Heart right ventricle (tissue), 16 donors: ENCODE measurements around the gene NMT2. TPM values are rescaled to one million over a fixed set of nuclear protein-coding genes. Genes with fewer than 3 reads are reported as not detected.

Experiments used
- ATAC-seq, 8 donors: fragments of 200-7000 bp; cut with Tn5 transposase; one replicate each; pipeline ENCODE4 v1.9.1; 2020; ENCODE audit warnings: mild to moderate bottlenecking in 8 of 8, moderate library complexity in 8 of 8, moderate number of reproducible peaks in 1 of 8
- DNase-seq, 2 donors: peaks; one replicate each; pipeline ENCODE4 v3.0.0-alpha.2; 2020
- H3K27ac ChIP-seq, 10 donors: fragments of 200-600 bp; sonication (generic) in 2 of 10; one replicate each; pipeline versions ENCODE4 v1.5.0 to v1.8.0; 2020 to 2022; ENCODE audit warnings: mild to moderate bottlenecking in 3 of 10
- H3K27me3 ChIP-seq, 7 donors: fragments of 200-600 bp; one replicate each; pipeline ENCODE4 v1.8.0; 2021 to 2022; ENCODE audit warnings: mild to moderate bottlenecking in 2 of 7
- H3K36me3 ChIP-seq, 9 donors: fragments of 200-600 bp; sonication (generic) in 1 of 9; one replicate each; pipeline versions ENCODE4 v1.5.0 to v1.8.0; 2020 to 2022; ENCODE audit warnings: mild to moderate bottlenecking in 2 of 9
- H3K4me1 ChIP-seq, 9 donors: fragments of 200-600 bp; sonication (generic) in 1 of 9; one replicate each; pipeline versions ENCODE4 v1.5.0 to v1.8.0; 2020 to 2022; ENCODE audit warnings: mild to moderate bottlenecking in 4 of 9
- H3K4me3 ChIP-seq, 10 donors: fragments of 200-600 bp; sonication (generic) in 2 of 10; one replicate each; pipeline versions ENCODE4 v1.5.0 to v1.8.0; 2020 to 2022; ENCODE audit warnings: mild to moderate bottlenecking in 7 of 10, moderate library complexity in 2 of 10
- H3K9me3 ChIP-seq, 11 donors: fragments of 200-600 bp in 10 of 11; sonication (generic) in 2 of 11; one replicate each; pipeline versions ENCODE4 v1.5.0 to v1.8.0; 2013 to 2022; ENCODE audit warnings: mild to moderate bottlenecking in 2 of 11, control low read depth in 1 of 11, moderate library complexity in 1 of 11
- CTCF ChIP-seq, 9 donors: fragments of 200-600 bp; sonication (generic) in 2 of 9; IDR thresholded peaks; one replicate each; pipeline versions ENCODE4 v1.5.0 to v1.8.0; 2021 to 2022; ENCODE audit warnings: antibody characterized with exemption in 9 of 9, mild to moderate bottlenecking in 5 of 9, moderate library complexity in 1 of 9
- WGBS, 2 donors: extraction: QIAGEN DNeasy Blood & Tissue Kit; methylation state at CpG; one replicate each; pipeline ENCODE4 v1.1.7; 2013; ENCODE audit warnings: inconsistent platforms in 1 of 2; 5-methylcytosine and 5-hydroxymethylcytosine counted together
- intact Hi-C, 10 donors: fragments of 100-400 bp; cut with DNase I; formaldehyde crosslinking; loops; one replicate each; pipeline versions ENCODE4 v1.11.1 to v1.14.2; 2022
- polyA plus RNA-seq, 2 donors: library from polyadenylated mRNA; stranded (reverse); fragments of 200-250 nt; gene quantifications; one replicate each; pipeline ENCODE4 v1.2.3, GENCODE V29; 2013
- total RNA-seq, 10 donors: library from RNA; stranded (reverse); fragmentation: NEBNext Ultra II Directional in 3 of 10; extraction: Animal tissue kit (Norgen Biotek cat#: 25700) in 3 of 10; gene quantifications; one replicate each; pipeline versions ENCODE4 v1.2.1 to v1.2.4, GENCODE V29; 2021 to 2023
- donor health status: Arrhythmogenic right ventricular cardiomyopathy.
- donor health status: ischemic (EF 13 %, LVEDD 7.1; RV severe dilation, severe dysfunction).
- donor health status: healthy with polysubstance abuse.
- donor health status: DM: no; HTN: yes; CAD: no.
- donor health status: DM: no; HTN: no; CAD: no.
- donor health status: ischemic (EF 25% LVEDD 6.9; RV normal size, moderate dysfunction).
- donor health status: ischemic (EF 25% LVEDD 5.7; RV mildly dilated, moderate dysfunction).
- donor health status: healthy.
- donor health status: DM: yes; HTN: yes; CAD: no.
- donor health status: Ischemic cardiomyopathy.
- donor health status: ischemic (EF 35%, LVEDD 5.7; RV mildly dilated, moderate dysfunction).
- donor health status: nonischemic (EF 11% LVEDD 7.7; RV severe dilation, severe dysfunction).
- donor health status: DM: yes; HTN: yes; CAD: no.
- donor health status: PGD.
- donor health status: ischemic (EF 29% LVEDD 5.4; RV normal size, mild dysfunction).
- donor health status: nonischemic (EF 23%, LVEDD 6.1; RV moderate dilation, normal function).

Gene NMT2
- total and polyA plus RNA-seq, 12 donors, result 6.1 to 14.5 (median 11.6) TPM

GRCh38 chr10:15163253-15163828, 5.2 kb downstream of the NMT2 start:
- peaks cover 0 to 15% (median 0%) of the 10 kb centered on the region in 7 donors for H3K27me3 ChIP-seq
- intact Hi-C loops, result loop anchor here in 2 of 10 donors (5.0 to 10.0 kb wide), 2 partner anchors 46 to 59 kb away; no protein-coding TSS in a partner anchor
- peaks cover 0 to 29% (median 21%) of the 10 kb centered on the region in 9 donors for H3K4me1 ChIP-seq
- H3K36me3 ChIP-seq, result no peaks in the 10 kb centered on the region
- no peak for TF ChIP-seq CTCF (IDR thresholded peaks at IDR 0.05)
- no peaks in the 10 kb centered on the region for H3K9me3 ChIP-seq
- H3K27ac ChIP-seq, result peak overlapping the region in 1 of 10 donors; percentile 32
- no peak for ATAC-seq
- 27 to 48% methylated on average over 2 of the region's 2 CpGs for WGBS, 2 donors
- no peak overlapping the region for H3K4me3 ChIP-seq
- no peak for DNase-seq

- TF ChIP-seq CTCF (IDR thresholded peaks at IDR 0.05), result no peak
- DNase-seq, result no peak
- Histone ChIP-seq H3K27me3 (no peaks in the 10 kb centered on the region), H3K4me1 (peaks cover 0 to 10% (median 5%) of the 10 kb centered on the region in 9 donors), H3K36me3 (peaks cover 0 to 5% (median 0%) of the 10 kb centered on the region in 9 donors), H3K9me3 (no peaks in the 10 kb centered on the region), H3K27ac (no peak overlapping the region), H3K4me3 (no peak overlapping the region)
- intact Hi-C loops, result no loop called here
- no peak for ATAC-seq
These were observed 9.5 kb downstream of the NMT2 start for GRCh38 chr10:15158972-15159371.

- H3K36me3 ChIP-seq, result peaks cover 0 to 5% (median 0%) of the 10 kb centered on the region in 9 donors
- no peaks in the 10 kb centered on the region for H3K9me3 ChIP-seq
- TF ChIP-seq CTCF (IDR thresholded peaks at IDR 0.05), result no peak
- no peak for ATAC-seq
- no peak for DNase-seq
- H3K4me1 ChIP-seq, result peaks cover 0 to 7% (median 5%) of the 10 kb centered on the region in 9 donors
- no peak overlapping the region for H3K27ac ChIP-seq
- no peaks in the 10 kb centered on the region for H3K27me3 ChIP-seq
- 92% methylated on average over 2 of the region's 2 CpGs for WGBS, 2 donors
- H3K4me3 ChIP-seq, result no peak overlapping the region
- intact Hi-C loops, result no loop called here
These were observed 10.0 kb downstream of the NMT2 start for GRCh38 chr10:15158448-15158847.

GRCh38 chr10:15155978-15156656, 12.4 kb downstream of the NMT2 start:
- no peak overlapping the region for H3K27ac ChIP-seq
- TF ChIP-seq CTCF (IDR thresholded peaks at IDR 0.05), result no peak
- no peaks in the 10 kb centered on the region for H3K27me3 ChIP-seq
- intact Hi-C loops, result no loop called here
- peaks cover 0 to 5% (median 0%) of the 10 kb centered on the region in 9 donors for H3K36me3 ChIP-seq
- 92 to 94% methylated on average over 14 of the region's 14 CpGs for WGBS, 2 donors
- H3K9me3 ChIP-seq, result no peaks in the 10 kb centered on the region
- DNase-seq, result no peak
- no peak overlapping the region for H3K4me3 ChIP-seq
- peaks cover 0 to 14% (median 0%) of the 10 kb centered on the region in 9 donors for H3K4me1 ChIP-seq
- ATAC-seq, result no peak
